HG02642 (cell line): Measurements from ENCODE around the gene AKAIN1.

Experiments
- ATAC-seq: cut with Tn5 transposase; IDR thresholded peaks from one replicate; pipeline ENCODE4 v1.9.1; 2021; ENCODE audit warnings: mild to moderate bottlenecking; ENCODE audit not compliant: unreplicated experiment, poor library complexity

The AKAIN1 gene

GRCh38 chr18:5103286-5103685, 93.8 kb downstream of the AKAIN1 start:
- ATAC-seq = no peak

DNA sequence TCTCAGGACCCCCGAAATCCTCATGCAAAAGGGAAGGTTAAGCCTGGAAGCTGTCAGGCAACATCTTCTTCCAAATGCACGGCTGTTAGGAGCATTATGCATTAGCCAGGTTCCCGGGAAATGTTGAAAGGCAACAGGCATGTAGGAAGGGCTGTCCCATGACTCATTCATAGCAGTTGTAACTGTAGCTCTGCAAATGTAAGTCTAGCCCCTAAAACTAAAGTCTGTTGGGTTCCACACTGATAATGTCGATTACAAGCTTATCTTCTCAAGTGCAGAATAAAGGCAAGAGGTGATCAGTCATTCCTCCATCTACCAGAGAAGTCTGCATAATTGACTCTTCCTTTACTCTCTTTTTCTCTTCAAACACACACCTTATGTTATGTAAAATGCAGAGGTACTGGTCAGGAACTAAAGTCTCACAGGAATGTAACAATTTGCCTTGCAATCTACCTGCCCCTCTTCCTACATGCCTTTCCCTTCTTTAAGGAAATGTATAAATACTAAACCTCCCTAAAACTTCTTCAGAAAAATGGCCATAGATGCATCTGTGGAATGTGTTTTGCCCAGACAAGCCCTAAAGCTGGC, 99.8 kb downstream of the AKAIN1 start:
- ATAC-seq = no peak

GRCh38 chr18:5095239-5095638, 101.8 kb downstream of the AKAIN1 start:
- no peak for ATAC-seq

- no peak for ATAC-seq
Observed at GRCh38 chr18:5093902-5094301, 103.2 kb downstream of the AKAIN1 start.
